ENCODE measurements around the gene IL23A.

The IL23A gene, protein sequence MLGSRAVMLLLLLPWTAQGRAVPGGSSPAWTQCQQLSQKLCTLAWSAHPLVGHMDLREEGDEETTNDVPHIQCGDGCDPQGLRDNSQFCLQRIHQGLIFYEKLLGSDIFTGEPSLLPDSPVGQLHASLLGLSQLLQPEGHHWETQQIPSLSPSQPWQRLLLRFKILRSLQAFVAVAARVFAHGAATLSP

DNA sequence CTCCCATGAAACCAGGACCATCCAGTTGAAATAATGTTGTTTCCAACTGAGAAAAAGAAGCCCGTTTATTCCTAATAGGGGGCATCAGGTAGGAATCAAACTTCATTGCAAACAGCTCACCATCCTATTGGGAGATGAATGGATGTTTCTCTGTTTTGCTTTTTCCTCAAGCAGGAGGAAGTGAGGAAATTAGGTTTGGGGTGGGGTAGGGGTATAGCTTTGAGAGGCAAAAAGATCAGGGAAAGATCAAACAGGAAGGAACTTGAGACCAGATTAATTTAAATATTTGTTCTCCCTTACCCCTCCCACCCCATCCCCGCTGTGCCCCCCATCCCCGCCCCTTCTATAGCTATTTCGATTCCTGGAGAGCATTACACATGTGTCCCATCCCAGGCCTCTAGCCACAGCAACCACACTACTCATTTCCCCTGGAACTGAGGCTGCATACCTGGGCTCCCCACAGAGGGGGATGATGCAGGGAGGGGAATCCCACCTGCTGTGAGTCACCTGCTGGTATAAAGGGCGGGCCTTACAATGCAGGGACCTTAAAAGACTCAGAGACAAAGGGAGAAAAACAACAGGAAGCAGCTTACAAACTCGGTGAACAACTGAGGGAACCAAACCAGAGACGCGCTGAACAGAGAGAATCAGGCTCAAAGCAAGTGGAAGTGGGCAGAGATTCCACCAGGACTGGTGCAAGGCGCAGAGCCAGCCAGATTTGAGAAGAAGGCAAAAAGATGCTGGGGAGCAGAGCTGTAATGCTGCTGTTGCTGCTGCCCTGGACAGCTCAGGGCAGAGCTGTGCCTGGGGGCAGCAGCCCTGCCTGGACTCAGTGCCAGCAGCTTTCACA, at the start of gene IL23A:
TSS of gene IL23A (plus strand) at position 577 of the 850 bp plus-strand sequence. CDS start at position 738, 161 bp downstream.
- Histone ChIP-seq H3K4me3 (peak within 1 kb of the TSS in 1 of 10 experiments; percentile 19; a peak in 1 of 20 replicates), H3K4me2 (peak within 1 kb of the TSS; percentile 9 to 95 (median 45); a peak in 19 of 22 replicates), H3K27me3 (no peaks in the 10 kb centered on the region), H3K27ac (peak within 1 kb of the TSS; percentile 4 to 75 (median 48); a peak in 17 of 22 replicates), H3K36me3 (peaks cover 14 to 31% (median 22%) of the 10 kb centered on the region in 11 experiments), H3K4me1 (peaks cover 18 to 59% (median 41%) of the 10 kb centered on the region in 10 experiments), H3K9me3 (replicated peaks in 1 of 11) (no peaks in the 10 kb centered on the region), H4K20me1 (no peaks in the 10 kb centered on the region), H3K9ac (peak within 1 kb of the TSS in 5 of 11 experiments; percentile 30 to 54 (median 35); a peak in 8 of 22 replicates)
- TF ChIP-seq Cebpa-rat (IDR thresholded peaks at IDR 0.05): no peak

DNA sequence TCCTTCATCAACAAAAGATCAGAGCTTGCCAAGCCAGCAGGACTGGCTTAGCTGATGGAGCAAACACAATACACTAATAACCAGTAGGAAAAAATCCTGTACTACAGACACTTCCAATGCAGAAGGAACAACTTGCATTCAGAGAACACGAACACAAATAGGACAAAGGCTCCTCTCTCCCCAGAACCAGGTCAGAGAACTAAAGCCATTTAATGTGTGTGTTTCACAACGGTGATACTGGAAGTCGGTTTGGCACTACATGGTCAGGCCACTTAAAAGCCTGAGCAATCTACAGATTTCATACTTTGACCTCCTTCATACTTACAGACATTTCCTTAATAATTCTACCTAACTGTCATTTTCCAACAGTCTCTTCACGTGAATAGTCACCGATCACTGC, 44.9 kb upstream of the IL23A start:
- TF ChIP-seq Cebpa-rat (IDR thresholded peaks at IDR 0.05): no peak
- Histone ChIP-seq H3K4me2 (no peak overlapping the region), H3K36me3 (peaks cover 54 to 100% (median 89%) of the 10 kb centered on the region in 11 experiments), H3K4me3 (no peak overlapping the region), H3K27ac (0 out of 22 replicates have a peak overlapping the region, but pooled peaks of 1 of the 11 experiments have one; percentile 20), H3K9ac (no peak overlapping the region), H3K9me3 (replicated peaks in 1 of 11) (no peaks in the 10 kb centered on the region), H4K20me1 (peaks cover 56 to 100% (median 99%) of the 10 kb centered on the region in 11 experiments; a peak in 21 of 22 replicates), H3K4me1 (peaks cover 30 to 39% (median 34%) of the 10 kb centered on the region in 10 experiments), H3K27me3 (no peaks in the 10 kb centered on the region)

DNA sequence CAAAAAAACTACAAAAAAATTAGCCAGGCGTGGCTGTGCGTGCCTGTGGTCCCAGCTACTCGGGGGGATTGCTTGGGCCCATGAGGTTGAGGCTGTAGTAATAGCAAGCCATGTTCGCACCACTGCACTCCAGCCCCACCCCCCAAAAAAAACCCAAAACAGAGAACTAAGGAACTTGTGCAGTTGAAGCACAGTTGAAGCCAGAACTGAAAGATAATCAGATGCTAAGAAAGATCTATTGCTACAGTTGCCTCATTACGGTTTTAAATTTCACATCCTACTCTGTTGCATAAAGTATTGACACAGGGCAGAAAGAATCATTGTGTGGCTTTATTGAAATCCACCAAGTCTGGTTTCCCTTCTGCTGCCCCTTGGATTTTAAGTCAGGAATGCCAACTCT, 42.4 kb upstream of the IL23A start:
- Histone ChIP-seq H3K9me3 (replicated peaks in 1 of 11) (no peaks in the 10 kb centered on the region), H3K36me3 (peaks cover 38 to 79% (median 67%) of the 10 kb centered on the region in 11 experiments), H3K27ac (peak overlapping the region in 8 of 11 experiments; percentile 9 to 94 (median 52); a peak in 13 of 22 replicates)

DNA sequence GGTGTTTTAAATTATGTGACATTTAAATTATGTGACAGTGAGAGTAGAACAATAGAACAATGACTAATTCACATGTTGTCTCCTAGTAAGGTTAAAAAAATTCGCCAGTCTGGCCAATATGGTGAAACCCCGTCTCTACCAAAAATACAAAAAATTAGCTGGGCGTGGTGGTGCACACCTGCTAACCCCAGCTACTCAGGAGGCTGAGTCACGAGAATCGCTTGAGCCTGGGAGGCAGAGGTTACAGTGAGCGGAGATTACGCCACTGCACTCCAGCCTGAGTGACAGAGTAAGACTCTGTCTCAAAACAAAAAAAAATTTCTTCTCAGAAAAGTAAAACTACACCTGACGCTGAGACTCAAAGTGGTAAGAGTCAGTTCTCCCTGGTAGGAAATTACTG, 41.3 kb upstream of the IL23A start:
- Histone ChIP-seq H3K9me3 (replicated peaks in 1 of 11) (no peaks in the 10 kb centered on the region), H3K4me1 (peaks cover 48 to 57% (median 53%) of the 10 kb centered on the region in 10 experiments), H3K4me3 (peak overlapping the region in 9 of 10 experiments; percentile 15 to 96 (median 85); a peak in 10 of 20 replicates), H3K4me2 (peak overlapping the region; percentile 87 to 98 (median 94)), H4K20me1 (peaks cover 40 to 77% (median 68%) of the 10 kb centered on the region in 11 experiments; a peak in 21 of 22 replicates), H3K27me3 (no peaks in the 10 kb centered on the region), H3K9ac (peak overlapping the region in 5 of 11 experiments; percentile 4 to 91 (median 36); a peak in 7 of 22 replicates), H3K27ac (peak overlapping the region in 8 of 11 experiments; percentile 14 to 94 (median 88); a peak in 11 of 22 replicates), H3K36me3 (peaks cover 27 to 76% (median 60%) of the 10 kb centered on the region in 11 experiments)
- TF ChIP-seq Cebpa-rat (IDR thresholded peaks at IDR 0.05): no peak

More for the DNA sequence above, 42.4 kb upstream of the IL23A start:
- peak overlapping the region in 8 of 11 experiments; percentile 5 to 61 (median 48); a peak in 13 of 22 replicates for H3K9ac ChIP-seq
- H3K4me3 ChIP-seq: peak overlapping the region in 4 of 10 experiments; percentile 19 to 28 (median 25); a peak in 4 of 20 replicates
- peaks cover 49 to 88% (median 79%) of the 10 kb centered on the region in 11 experiments; a peak in 21 of 22 replicates for H4K20me1 ChIP-seq
- H3K4me2 ChIP-seq: peak overlapping the region; percentile 87 to 98 (median 94)
- peaks cover 41 to 53% (median 44%) of the 10 kb centered on the region in 10 experiments for H3K4me1 ChIP-seq
- peak in 1 of 11 experiments; percentile 56; a peak in 2 of 22 replicates for TF ChIP-seq Cebpa-rat (IDR thresholded peaks at IDR 0.05)
- no peaks in the 10 kb centered on the region for H3K27me3 ChIP-seq

DNA sequence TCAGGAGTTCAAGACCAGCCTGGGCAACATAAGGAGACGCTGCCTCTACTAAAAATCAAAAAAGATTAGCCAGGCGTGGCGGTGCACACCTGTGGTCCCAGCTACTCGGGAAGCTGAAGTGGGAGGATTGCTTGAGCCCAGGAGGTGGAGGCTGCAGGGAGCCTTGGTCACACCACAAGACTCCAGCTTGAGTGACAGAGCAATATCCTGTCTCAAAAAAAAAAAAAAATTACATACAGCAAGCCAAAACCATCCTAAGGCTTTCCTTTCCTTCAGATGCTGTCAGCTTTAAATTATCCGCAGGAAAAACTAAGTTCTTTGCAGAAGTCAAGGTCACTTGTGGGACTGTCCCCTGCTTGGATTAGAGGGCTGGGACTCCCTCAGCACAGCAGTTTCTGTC, 39.9 kb upstream of the IL23A start:
- no peak for TF ChIP-seq Cebpa-rat (IDR thresholded peaks at IDR 0.05)
- peak overlapping the region in 10 of 11 experiments; percentile 87 to 94 (median 90); a peak in 18 of 22 replicates for H3K27ac ChIP-seq
- peak overlapping the region; percentile 73 to 96 (median 86) for H3K4me3 ChIP-seq
- peaks cover 18 to 75% (median 53%) of the 10 kb centered on the region in 11 experiments for H3K36me3 ChIP-seq
- H3K27me3 ChIP-seq: no peaks in the 10 kb centered on the region
- H3K4me1 ChIP-seq: peaks cover 51 to 67% (median 61%) of the 10 kb centered on the region in 10 experiments
- H4K20me1 ChIP-seq: peaks cover 28 to 62% (median 54%) of the 10 kb centered on the region in 11 experiments; a peak in 21 of 22 replicates
- H3K4me2 ChIP-seq: peak overlapping the region; percentile 87 to 98 (median 94)
- no peaks in the 10 kb centered on the region for H3K9me3 ChIP-seq (replicated peaks in 1 of 11)
- H3K9ac ChIP-seq: peak overlapping the region; percentile 87 to 96 (median 92)

DNA sequence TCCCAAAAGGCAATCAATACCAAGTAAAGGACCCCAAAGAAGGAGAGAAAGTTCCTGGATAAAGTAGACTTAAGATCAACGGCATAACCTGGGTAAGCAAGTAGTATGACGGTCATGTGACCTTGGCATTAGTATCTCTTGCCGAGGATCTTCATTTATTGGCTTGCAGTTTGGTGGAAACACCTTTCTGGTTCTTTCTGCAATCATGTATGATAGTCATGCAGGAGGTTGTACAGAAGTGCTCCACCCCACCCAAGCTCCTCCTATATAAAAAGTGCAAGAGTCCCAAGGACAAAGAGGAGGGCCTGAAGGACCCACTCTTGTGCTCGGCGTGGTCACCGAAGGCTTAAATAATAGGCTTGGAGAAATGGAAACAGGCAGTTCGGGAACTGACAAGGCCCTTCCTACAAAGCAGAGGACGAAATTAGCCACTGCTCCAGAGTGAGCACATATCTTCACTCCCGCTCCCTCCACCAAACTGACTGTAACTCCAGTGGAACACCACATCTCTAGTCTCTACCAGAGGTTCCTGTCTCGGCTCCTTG, 39.3 kb upstream of the IL23A start:
- peak overlapping the region; percentile 69 to 94 (median 90); a peak in 21 of 22 replicates for H3K27ac ChIP-seq
- H3K9me3 ChIP-seq (replicated peaks in 1 of 11): no peaks in the 10 kb centered on the region
- H4K20me1 ChIP-seq: peaks cover 23 to 57% (median 48%) of the 10 kb centered on the region in 11 experiments; a peak in 21 of 22 replicates
- H3K4me1 ChIP-seq: peaks cover 51 to 67% (median 61%) of the 10 kb centered on the region in 10 experiments
- peak overlapping the region; percentile 87 to 96 (median 92) for H3K9ac ChIP-seq
- no peak for TF ChIP-seq Cebpa-rat (IDR thresholded peaks at IDR 0.05)
- H3K4me3 ChIP-seq: peak overlapping the region; percentile 73 to 96 (median 86)
- H3K36me3 ChIP-seq: peaks cover 18 to 75% (median 53%) of the 10 kb centered on the region in 11 experiments
- no peaks in the 10 kb centered on the region for H3K27me3 ChIP-seq
- H3K4me2 ChIP-seq: peak overlapping the region; percentile 87 to 98 (median 94)

DNA sequence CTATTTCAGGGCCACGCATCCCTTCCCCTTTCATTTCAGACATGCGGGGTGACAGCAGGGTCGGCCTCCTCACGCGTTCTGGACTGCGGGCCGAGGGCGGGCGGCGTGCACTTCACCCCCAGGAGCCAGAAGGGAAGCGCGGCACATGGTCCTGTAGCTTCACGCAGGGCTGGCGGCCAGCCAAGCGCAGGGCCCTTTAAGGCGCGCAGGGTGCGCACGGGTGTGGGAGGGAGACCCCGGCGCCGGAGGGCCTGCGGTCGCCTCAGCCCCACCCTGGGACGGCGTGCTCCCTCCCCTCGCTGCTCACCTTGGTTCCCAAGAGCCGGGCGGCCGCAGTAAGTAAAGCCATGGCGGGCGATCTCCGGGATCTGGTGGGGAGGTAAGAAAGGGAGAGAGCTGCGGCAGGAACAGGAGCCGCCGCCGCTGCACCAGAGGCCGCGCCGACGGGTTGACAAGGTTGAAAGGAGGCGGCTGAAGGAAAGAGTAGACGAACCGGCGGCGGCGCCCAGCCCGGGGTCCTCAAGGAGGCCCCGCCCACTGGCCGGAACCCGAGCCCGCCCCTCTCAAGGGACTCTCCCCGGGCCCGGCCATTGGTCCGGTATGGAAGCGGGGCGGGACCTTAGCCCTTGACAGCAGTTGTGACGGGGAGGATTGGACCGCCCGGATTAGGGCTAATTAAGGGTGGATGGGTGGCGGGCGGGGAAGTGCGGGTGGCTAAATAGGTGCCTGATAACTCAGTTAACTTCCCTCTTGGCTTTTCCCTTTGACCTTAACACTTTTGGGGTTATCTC, 38.6 kb upstream of the IL23A start, which contains the start of gene CS:
TSS of gene CS (minus strand) at position 478 of the 791 bp plus-strand sequence. CDS start at position 349, 129 bp downstream.
- Histone ChIP-seq H3K9me3 (replicated peaks in 1 of 11) (no peaks in the 10 kb centered on the region), H3K9ac (peak within 1 kb of the TSS; percentile 87 to 96 (median 92)), H3K27ac (peak within 1 kb of the TSS; percentile 69 to 94 (median 90)), H3K36me3 (peaks cover 18 to 75% (median 53%) of the 10 kb centered on the region in 11 experiments), H3K4me3 (peak within 1 kb of the TSS; percentile 73 to 96 (median 86)), H3K4me1 (peaks cover 51 to 67% (median 61%) of the 10 kb centered on the region in 10 experiments), H4K20me1 (peaks cover 23 to 50% (median 41%) of the 10 kb centered on the region in 11 experiments; a peak in 21 of 22 replicates), H3K4me2 (peak within 1 kb of the TSS; percentile 87 to 98 (median 94)), H3K27me3 (no peaks in the 10 kb centered on the region)
- TF ChIP-seq Cebpa-rat (IDR thresholded peaks at IDR 0.05): no peak

Data from BLaER1 treated with 17β-estradiol and CSF1 and Interleukin-3, amounts not matched to agents 10 nM and 100 nM (cell line).